Fibroblast of gingiva (primary cell): Measurements from ENCODE around the gene NDUFA7.
A peak's percentile ranks its signal among the peaks of the same experiment; 100 is the strongest.
"Not testable (repeated sequence)": the region's sequence is repeated elsewhere in the genome, so short reads cannot be mapped to it uniquely, and the experiment has no call there.

Source experiments
- DNase-seq: peaks from one replicate; pipeline ENCODE4 v3.0.0-alpha.2; 2011; ENCODE audit warnings: low read depth

NDUFA7 gene

GRCh38 chr19:8321067-8321985 lies at the start of gene NDUFA7, which contains the start of gene RPS28:
NDUFA7 (minus strand) TSS chr19:8321375; CDS start chr19:8321358, 17 bp downstream.
RPS28 (plus strand) TSS chr19:8321496; CDS start chr19:8321531, 35 bp downstream.
- peak; percentile 95 for DNase-seq

GRCh38 chr19:8370176-8371010 lies 49.2 kb upstream of the NDUFA7 start:
- peak; percentile 73 for DNase-seq

GRCh38 chr19:8367327-8368001 lies 46.3 kb upstream of the NDUFA7 start:
- DNase-seq, result peak; percentile 96

GRCh38 chr19:8366961-8367326 lies 45.8 kb upstream of the NDUFA7 start:
- peak; percentile 38 for DNase-seq

- DNase-seq, result no peak
Measured at GRCh38 chr19:8366121-8366581, 45.0 kb upstream of the NDUFA7 start.

GRCh38 chr19:8363803-8364771 lies 42.9 kb upstream of the NDUFA7 start, which contains the start of gene ANGPTL4:
ANGPTL4 (plus strand) TSS chr19:8364155; CDS start chr19:8364322, 167 bp downstream.
- peak; percentile 88 for DNase-seq

- peak; percentile 99 for DNase-seq
Measured at GRCh38 chr19:8361921-8362793, 41.0 kb upstream of the NDUFA7 start.

- no peak for DNase-seq
Measured at GRCh38 chr19:8360196-8360595, 39.0 kb upstream of the NDUFA7 start.

GRCh38 chr19:8358948-8359347 lies 37.8 kb upstream of the NDUFA7 start:
- no peak for DNase-seq

GRCh38 chr19:8357007-8357521 lies 35.9 kb upstream of the NDUFA7 start:
- no peak for DNase-seq

GRCh38 chr19:8355631-8356402 lies 34.6 kb upstream of the NDUFA7 start:
- DNase-seq, result peak; percentile 97

- DNase-seq, result not testable (repeated sequence)
Measured at GRCh38 chr19:8352845-8353244, 31.7 kb upstream of the NDUFA7 start.

GRCh38 chr19:8352134-8352827 lies 31.1 kb upstream of the NDUFA7 start:
- no peak for DNase-seq

- DNase-seq, result not testable (repeated sequence)
Measured at GRCh38 chr19:8349629-8350372, 28.6 kb upstream of the NDUFA7 start.

GRCh38 chr19:8343483-8343844 lies 22.3 kb upstream of the NDUFA7 start:
- DNase-seq, result no peak

- peak; percentile 97 for DNase-seq
Measured at GRCh38 chr19:8342684-8343482, 21.7 kb upstream of the NDUFA7 start, which contains the start of gene KANK3. KANK3 (minus strand) TSS chr19:8343262; CDS start chr19:8337828, 5,434 bp downstream.
